OCI-LY3 (cell line): ENCODE results near the gene GUK1.

Source experiments
- EZH2phosphoT487 ChIP-seq: fragments of 200-600 bp; shearing (Covaris generic); IDR thresholded peaks from 2 replicates; pipeline ENCODE4 v1.6.1; 2018; ENCODE audit warnings: antibody characterized with exemption, mixed run types, low read depth
- TF ChIP-seq, protein P1 (sequence below): fragments of 200-600, 300-600 bp; sonication (generic); IDR thresholded peaks from 2 replicates; pipeline ENCODE4 v1.5.1; 2014; ENCODE audit warnings: antibody characterized with exemption, low read length, low read depth

DNA sequence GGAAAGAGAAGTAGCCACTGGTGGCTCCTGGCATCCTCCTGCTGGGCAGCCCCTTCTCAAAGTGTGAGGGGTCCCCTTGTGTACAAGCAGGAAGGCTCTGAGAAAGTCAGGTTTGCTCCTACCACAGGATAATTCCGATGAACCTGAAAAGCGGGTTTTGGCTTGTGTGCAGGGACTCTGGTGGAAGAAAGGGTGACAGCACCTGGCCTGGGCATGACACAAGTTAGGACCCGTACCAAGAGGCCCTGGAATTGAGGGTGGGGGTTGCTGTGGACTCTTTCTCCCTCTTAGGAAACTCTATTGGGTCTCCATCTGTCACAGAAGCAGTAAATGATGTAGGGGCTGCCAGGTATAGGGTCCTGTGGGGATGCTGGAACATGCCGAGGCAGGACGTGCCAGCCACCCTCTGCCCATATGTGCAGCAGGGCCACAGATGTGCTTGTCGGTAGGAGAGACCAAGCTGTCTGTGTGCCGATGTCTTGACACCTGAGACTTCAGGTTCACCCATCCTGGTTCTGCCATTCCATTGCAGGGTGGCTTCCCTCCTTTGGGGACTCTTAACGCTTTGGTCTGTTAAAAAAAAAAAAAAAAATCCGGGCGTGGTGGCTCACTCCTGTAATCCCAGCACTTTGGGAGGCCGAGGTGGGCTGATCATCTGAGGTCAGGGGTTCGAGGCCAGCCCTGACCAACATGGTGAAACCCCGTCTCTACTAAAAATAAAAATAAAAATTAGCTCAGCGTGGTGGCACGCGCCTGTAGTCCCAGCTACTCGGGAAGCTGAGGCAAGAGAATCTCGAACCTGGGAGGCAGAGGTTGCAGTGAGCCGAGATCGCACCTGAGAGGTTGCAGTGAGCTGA is 46.8 kb upstream of the GUK1 start:
- TF ChIP-seq, protein P1, sequence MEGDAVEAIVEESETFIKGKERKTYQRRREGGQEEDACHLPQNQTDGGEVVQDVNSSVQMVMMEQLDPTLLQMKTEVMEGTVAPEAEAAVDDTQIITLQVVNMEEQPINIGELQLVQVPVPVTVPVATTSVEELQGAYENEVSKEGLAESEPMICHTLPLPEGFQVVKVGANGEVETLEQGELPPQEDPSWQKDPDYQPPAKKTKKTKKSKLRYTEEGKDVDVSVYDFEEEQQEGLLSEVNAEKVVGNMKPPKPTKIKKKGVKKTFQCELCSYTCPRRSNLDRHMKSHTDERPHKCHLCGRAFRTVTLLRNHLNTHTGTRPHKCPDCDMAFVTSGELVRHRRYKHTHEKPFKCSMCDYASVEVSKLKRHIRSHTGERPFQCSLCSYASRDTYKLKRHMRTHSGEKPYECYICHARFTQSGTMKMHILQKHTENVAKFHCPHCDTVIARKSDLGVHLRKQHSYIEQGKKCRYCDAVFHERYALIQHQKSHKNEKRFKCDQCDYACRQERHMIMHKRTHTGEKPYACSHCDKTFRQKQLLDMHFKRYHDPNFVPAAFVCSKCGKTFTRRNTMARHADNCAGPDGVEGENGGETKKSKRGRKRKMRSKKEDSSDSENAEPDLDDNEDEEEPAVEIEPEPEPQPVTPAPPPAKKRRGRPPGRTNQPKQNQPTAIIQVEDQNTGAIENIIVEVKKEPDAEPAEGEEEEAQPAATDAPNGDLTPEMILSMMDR, result no peak
- no peak for TF ChIP-seq EZH2phosphoT487
